ENCODE measurements around the gene DCST1.
A peak's percentile ranks its signal among the peaks of the same experiment; 100 is the strongest.

The DCST1 gene

GRCh38 chr1:155014709-155015508 is 18.7 kb upstream of the DCST1 start:
- DNase-seq (ENCODE audit: low read depth): no peak

DNA sequence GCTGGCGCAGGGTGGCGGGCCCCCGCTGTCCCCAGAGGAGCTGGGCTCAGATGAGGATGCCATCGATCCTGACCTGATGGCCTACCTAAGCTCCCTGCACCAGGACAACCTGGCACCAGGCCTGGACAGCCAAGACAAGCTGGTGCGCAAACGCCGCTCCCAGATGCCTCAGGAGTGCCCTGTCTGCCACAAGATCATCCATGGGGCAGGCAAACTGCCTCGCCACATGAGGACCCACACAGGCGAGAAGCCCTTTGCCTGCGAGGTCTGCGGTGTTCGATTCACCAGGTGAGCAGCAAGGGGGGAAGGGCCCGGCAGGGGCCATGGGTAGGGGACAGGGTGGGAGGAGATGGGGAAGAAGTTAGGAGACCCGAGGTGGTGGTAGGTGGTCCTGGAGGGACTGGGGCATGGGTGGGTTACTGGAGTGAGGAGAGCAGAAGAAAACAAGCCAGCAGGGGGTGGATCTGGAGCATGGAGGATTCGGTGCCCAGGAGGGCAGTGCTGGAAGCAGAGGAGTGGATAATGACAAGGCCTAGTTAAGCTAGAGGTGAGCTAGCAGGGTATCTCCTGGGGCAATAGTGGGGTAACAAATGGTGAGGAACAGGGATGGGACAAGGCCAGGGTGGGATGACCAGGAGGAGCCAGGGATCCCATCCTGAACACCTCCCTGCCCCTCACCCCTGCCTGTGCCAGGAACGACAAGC is 17.9 kb upstream of the DCST1 start:
- no peak for DNase-seq (ENCODE audit: low read depth)

DNA sequence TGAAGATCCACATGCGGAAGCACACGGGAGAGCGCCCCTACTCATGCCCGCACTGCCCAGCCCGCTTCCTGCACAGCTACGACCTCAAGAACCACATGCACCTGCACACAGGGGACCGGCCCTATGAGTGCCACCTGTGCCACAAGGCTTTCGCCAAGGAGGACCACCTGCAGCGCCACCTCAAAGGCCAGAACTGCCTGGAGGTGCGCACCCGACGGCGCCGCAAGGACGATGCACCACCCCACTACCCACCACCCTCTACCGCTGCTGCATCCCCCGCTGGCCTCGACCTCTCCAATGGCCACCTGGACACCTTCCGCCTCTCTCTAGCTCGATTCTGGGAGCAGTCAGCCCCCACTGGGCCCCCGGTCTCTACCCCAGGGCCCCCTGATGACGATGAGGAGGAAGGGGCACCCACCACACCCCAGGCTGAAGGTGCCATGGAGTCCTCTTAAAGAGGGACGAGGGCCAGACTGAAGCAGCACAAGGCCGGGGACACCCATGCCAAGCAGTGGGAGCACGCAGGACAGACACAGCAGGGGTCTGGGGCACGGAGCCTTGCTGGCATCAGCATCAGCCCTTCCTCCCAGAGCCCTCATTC is 17.3 kb upstream of the DCST1 start:
- DNase-seq (ENCODE audit: low read depth): no peak

GRCh38 chr1:155017041-155017945 is 16.3 kb upstream of the DCST1 start:
- peak; percentile 88 for DNase-seq (ENCODE audit: low read depth)

DNA sequence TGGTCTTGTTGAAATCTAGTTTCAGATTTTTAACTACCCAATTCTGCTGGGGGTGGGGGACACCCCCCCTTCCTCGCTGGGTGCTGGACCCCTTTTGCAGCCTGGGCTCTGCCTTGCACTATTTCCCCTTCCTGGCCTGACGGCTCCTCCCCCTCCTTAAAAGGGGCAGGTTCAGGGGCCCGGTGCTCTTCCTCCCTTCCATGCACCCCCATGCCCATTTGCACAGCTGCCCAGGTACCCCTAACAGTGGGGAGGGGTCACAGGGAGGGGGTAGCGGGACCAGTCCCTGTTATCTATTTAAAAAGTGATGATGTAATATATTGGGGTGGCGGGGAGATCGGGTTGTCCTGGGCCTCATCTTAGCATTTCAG is 15.7 kb upstream of the DCST1 start:
- DNase-seq (ENCODE audit: low read depth): no peak

- DNase-seq (ENCODE audit: low read depth): no peak
These were observed 14.8 kb upstream of the DCST1 start for GRCh38 chr1:155018617-155019348.

DNA sequence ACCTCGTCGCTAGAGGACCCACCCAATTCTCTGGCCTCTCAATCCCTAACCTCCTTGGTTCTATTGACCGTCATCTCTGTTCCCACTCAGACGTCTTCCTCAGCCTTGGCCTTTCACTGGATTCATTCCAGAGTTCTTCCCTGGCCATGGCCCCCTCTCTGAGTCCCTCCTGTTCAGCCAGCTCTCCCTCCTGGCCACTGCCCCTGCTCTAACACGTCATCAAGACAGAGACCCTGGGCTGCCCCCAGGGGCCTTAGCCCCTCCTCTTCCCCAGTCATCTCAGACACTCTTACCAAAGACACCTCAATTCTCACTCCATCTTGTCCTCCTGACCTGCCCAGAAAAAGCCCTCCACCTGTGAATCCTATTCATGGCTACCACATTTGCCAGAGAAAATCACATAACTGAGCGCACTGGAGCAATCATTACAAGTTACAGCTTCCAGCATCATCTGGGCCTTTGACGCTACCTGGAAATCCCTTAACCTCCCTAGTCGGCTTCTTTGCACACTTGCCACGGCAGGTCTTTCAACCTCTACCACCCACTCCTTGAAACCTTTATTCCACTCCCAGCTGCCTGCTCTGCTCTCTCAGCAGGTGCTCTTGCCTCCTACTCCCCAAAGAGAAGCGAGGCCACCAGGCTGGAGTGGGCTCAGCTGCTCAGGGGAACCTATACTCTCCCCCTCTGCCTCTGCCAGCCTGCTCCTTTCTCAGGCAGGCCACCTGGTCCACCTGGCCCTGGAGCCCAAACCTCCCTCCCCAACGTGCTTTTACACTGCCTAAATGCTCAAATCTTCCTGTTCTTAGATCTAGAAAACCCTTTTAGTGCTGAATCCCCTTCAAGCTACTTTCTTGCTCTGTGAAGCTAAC is 14.0 kb upstream of the DCST1 start:
- no peak for DNase-seq (ENCODE audit: low read depth)

DNA sequence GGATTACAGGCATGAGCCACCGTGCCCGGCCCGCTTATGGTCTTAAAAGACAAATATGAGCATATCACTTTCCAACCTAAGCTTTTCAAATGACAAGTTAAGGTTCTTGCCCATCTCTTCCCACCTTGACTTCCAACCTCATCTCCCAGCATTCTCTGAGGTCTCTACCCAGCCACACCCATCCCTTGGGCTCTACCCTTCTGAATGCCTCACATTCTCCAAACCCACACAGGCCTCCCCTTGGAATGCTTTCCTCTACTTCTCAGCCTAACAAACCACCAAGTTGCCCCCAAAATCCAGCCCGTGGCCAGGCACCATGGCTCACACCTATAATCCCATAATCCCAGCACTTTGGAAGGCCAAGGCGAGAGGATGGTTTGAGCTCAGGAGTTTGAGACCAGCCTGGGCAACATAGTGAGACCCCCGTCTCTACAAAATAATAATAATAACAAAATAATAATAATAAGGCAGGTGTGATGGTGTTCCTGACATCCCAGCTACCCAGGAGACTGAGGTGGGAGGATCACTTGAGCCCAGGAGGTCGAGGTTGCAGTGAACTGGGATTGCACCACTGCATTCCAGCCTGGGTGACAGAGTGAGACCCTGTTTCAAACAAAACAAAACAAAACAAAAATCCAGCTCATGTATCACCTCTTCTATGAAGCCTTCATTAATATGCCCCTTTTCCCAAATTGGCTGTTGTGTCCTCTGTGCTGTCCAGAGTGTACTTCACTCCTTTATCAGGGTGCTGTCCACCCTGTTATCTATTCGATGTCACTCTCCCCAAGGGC is 11.3 kb upstream of the DCST1 start:
- no peak for DNase-seq (ENCODE audit: low read depth)

GRCh38 chr1:155022927-155023236 is 10.7 kb upstream of the DCST1 start:
- DNase-seq (ENCODE audit: low read depth): no peak

GRCh38 chr1:155023627-155024026 is 10.0 kb upstream of the DCST1 start:
- no peak for DNase-seq (ENCODE audit: low read depth)

DNA sequence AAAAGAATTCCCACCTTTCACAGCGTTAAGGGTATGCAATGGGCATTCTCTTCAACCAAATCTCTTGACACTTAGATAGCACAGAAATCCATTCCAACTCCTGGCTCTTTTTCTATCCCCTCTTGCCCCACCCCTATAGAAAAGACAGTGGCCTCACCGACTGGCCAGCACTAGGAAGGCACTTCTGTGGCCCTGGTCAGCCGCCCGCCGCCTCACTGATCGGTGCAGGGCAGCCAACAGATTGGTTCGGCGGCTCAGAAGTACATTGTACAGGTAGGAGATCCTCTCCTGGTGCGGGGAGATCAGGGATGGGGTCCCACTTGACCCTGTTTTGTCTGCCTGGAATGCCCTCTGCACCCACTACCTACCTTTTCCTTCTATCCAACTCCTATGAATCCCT is 9.3 kb upstream of the DCST1 start:
- DNase-seq (ENCODE audit: low read depth): no peak

GRCh38 chr1:155026154-155026553 is 7.5 kb upstream of the DCST1 start:
- no peak for DNase-seq (ENCODE audit: low read depth)

GRCh38 chr1:155026588-155026987 is 7.0 kb upstream of the DCST1 start:
- no peak for DNase-seq (ENCODE audit: low read depth)

DNA sequence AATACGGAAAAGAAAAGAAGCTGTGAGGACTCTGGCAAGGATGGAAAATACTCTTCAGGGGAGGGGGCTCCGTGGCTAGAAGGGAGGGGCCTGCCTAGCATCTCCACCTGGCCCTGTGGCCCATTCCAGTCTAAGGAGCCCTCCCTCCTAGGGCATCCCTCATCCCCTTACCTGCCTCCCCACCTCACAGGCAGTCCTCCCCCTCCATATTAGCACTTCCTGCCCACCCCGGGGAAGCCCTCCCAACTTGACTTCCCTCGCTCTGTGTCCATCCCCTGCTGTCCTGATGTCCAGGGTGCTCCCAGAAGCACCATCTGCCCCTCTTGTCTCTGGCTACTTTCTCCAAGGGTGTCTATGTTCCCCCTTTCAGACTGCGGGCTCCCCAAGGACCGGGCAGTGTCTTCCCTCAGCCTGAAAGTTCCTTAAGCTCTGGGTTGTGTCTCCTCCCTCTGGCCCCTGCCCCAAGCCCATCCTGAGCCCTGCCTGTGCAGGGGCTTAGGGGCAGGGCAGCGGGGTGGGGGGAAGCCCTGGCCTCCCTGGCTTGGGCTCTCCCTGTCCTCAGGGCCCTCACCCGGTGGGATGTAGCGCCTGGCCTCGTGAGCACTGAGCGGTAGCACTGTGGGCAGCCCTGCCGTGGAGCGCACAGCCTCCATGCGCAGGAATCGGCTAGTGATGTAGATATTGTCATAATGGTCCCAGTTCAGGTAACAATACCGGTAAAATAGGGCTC is 3.9 kb upstream of the DCST1 start:
- DNase-seq (ENCODE audit: low read depth): no peak

- no peak for DNase-seq (ENCODE audit: low read depth)
These were observed 3.3 kb upstream of the DCST1 start for GRCh38 chr1:155030243-155030795.

DNA sequence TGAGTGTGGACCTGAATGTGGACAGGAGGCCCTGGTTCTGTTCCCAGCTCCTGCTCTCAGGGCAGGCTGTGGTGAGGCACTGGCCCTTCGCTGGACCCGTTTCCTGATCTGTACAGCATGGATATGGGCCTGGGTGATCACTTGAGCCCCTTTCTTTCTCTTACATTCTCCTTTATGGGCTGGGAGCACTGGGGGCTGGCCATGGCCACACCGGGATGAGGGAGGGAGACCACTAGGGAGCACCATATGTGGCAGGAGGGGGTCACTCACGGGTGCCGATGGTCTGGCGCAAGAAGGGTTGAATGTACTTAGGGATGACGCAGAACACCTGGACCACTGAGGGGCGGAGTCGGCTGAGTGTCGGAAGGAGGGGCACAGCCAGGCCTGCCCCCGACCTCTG is 2.7 kb upstream of the DCST1 start:
- no peak for DNase-seq (ENCODE audit: low read depth)

DNA sequence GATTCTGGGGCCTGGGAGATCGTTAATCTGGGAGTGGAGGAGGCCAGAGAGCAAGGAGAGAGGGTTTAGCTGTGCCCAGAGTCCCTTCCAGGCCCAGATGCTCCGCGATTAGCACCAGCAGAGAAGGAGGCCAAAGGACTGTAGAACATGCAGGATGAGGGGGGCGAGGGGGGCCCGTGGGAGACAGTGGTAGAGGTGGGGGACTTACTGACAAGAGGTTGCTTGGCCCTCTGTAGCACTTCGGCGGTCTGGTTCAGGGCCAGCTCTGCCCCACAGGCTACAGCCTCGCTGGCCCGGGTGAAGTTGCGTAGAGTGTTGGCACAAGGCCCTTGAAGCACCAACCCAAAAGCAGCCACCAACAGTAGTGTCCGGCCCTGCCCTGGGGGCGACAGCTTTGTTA is 738 bp upstream of the DCST1 start:
- no peak for DNase-seq (ENCODE audit: low read depth)

- DNase-seq (ENCODE audit: low read depth): no peak
These were observed 939 bp downstream of the DCST1 start for GRCh38 chr1:155034318-155035208.

All from activated T-cell treated with anti-CD3 and anti-CD28 coated beads for 24 hours (primary cell).